8988T (cell line): ENCODE results near the gene IREB2.
"Not testable (repeated sequence)": the region's sequence is repeated elsewhere in the genome, so short reads cannot be mapped to it uniquely, and the experiment has no call there.

Source experiments
- DNase-seq: peaks from one replicate; pipeline ENCODE4 v3.0.0; 2011

IREB2 gene

GRCh38 chr15:78434711-78435110, 3.3 kb upstream of the IREB2 start:
- not testable (repeated sequence) for DNase-seq

- DNase-seq = no peak
Observed at GRCh38 chr15:78437107-78437761, 782 bp upstream of the IREB2 start.

- peak; percentile 15 for DNase-seq
Observed at GRCh38 chr15:78438619-78439285, 736 bp downstream of the IREB2 start.

GRCh38 chr15:78440375-78441373, 2.7 kb downstream of the IREB2 start:
- no peak for DNase-seq

- DNase-seq = no peak
Observed at GRCh38 chr15:78444255-78444654, 6.2 kb downstream of the IREB2 start.

GRCh38 chr15:78445875-78446274, 7.9 kb downstream of the IREB2 start:
- DNase-seq = no peak

GRCh38 chr15:78446551-78446950, 8.5 kb downstream of the IREB2 start:
- no peak for DNase-seq

- no peak for DNase-seq
Observed at GRCh38 chr15:78448441-78449219, 10.6 kb downstream of the IREB2 start.

- DNase-seq = no peak
Observed at GRCh38 chr15:78449220-78449999, 11.4 kb downstream of the IREB2 start.

GRCh38 chr15:78450285-78450858, 12.4 kb downstream of the IREB2 start:
- no peak for DNase-seq

GRCh38 chr15:78452485-78452884, 14.5 kb downstream of the IREB2 start:
- DNase-seq = no peak

GRCh38 chr15:78453447-78453846, 15.4 kb downstream of the IREB2 start:
- no peak for DNase-seq

GRCh38 chr15:78454992-78455391, 17.0 kb downstream of the IREB2 start:
- no peak for DNase-seq

- no peak for DNase-seq
Observed at GRCh38 chr15:78455749-78456148, 17.7 kb downstream of the IREB2 start.

- no peak for DNase-seq
Observed at GRCh38 chr15:78456426-78456825, 18.4 kb downstream of the IREB2 start.

- DNase-seq = no peak
Observed at GRCh38 chr15:78457101-78457500, 19.1 kb downstream of the IREB2 start.

GRCh38 chr15:78460737-78461136, 22.7 kb downstream of the IREB2 start:
- no peak for DNase-seq

GRCh38 chr15:78461171-78461888, 23.3 kb downstream of the IREB2 start:
- DNase-seq = no peak

GRCh38 chr15:78469031-78469430, 31.0 kb downstream of the IREB2 start:
- DNase-seq = no peak

GRCh38 chr15:78477295-78477694, 39.3 kb downstream of the IREB2 start:
- DNase-seq = no peak

- DNase-seq = no peak
Observed at GRCh38 chr15:78479650-78480049, 41.6 kb downstream of the IREB2 start.
